Cardiac fibroblast (primary cell): ENCODE measurements around the gene ABCA5.
A peak's percentile ranks its signal among the peaks of the same experiment; 100 is the strongest.
"Not testable (repeated sequence)": the region's sequence is repeated elsewhere in the genome, so short reads cannot be mapped to it uniquely, and the experiment has no call there.

Experiments
- DNase-seq, 2 donors: peaks; one replicate each; pipeline versions ENCODE4 v3.0.0 to v3.0.0-alpha.2; 2010; ENCODE audit warnings: low read depth in 2 of 2
- H3K4me3 ChIP-seq, 2 donors: replicated peaks in 1 of 2; 1 replicate in 1 of 2; 2 replicates in 1 of 2; pipeline ENCODE4 v1.5.1; 2011; ENCODE audit warnings: low read depth in 2 of 2, low read length in 2 of 2, mild to moderate bottlenecking in 2 of 2, moderate library complexity in 1 of 2
- CTCF ChIP-seq: IDR thresholded peaks from one replicate; pipeline ENCODE4 v1.5.1; 2011; ENCODE audit warnings: low read depth, mild to moderate bottlenecking, low read length, inconsistent platforms

Gene ABCA5

GRCh38 chr17:69208640-69209039 lies 118.3 kb downstream of the ABCA5 start:
- H3K4me3 ChIP-seq: no peak overlapping the region
- no peak for TF ChIP-seq CTCF
- no peak for DNase-seq

- TF ChIP-seq CTCF: no peak
- no peak overlapping the region for H3K4me3 ChIP-seq
- no peak for DNase-seq
These were observed 119.8 kb downstream of the ABCA5 start for GRCh38 chr17:69207151-69207550.

- peak in 1 of 2 donors; percentile 8 for DNase-seq
- no peak overlapping the region for H3K4me3 ChIP-seq
- TF ChIP-seq CTCF: no peak
These were observed 128.7 kb downstream of the ABCA5 start for GRCh38 chr17:69198238-69198637.

- H3K4me3 ChIP-seq, DNase-seq: not testable (repeated sequence)
These were observed 130.8 kb downstream of the ABCA5 start for GRCh38 chr17:69196105-69196653.
